Hematopoietic multipotent progenitor cell treated with erythropoietin and hydrocortisone succinate and interleukin-3 and kit ligand, for 4 days (in vitro differentiated cells): ENCODE data around the gene SETBP1.

Experiments
- DNase-seq: peaks from one replicate; pipeline ENCODE4 v3.0.0-alpha.2; 2015

Gene SETBP1

DNA sequence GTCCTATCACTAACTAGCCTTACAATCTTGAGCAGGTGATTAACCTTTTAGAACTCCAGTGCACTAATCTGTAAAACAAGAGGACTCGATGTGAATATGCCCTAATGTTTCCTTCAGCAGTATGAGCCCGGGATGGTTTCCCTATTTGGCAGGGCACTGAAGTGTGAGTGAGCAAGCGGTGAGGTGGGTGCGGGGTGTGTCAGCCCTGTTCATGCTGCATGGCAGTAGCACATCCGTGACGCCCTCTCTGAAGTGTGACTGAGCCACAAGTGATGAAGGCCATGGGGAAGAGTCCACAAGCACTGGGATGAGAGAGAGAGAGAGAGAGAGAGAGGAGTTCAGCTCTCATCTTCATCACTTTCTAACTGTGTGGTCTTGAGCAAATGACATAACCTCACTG, 168.7 kb downstream of the SETBP1 start:
- DNase-seq = no peak

DNA sequence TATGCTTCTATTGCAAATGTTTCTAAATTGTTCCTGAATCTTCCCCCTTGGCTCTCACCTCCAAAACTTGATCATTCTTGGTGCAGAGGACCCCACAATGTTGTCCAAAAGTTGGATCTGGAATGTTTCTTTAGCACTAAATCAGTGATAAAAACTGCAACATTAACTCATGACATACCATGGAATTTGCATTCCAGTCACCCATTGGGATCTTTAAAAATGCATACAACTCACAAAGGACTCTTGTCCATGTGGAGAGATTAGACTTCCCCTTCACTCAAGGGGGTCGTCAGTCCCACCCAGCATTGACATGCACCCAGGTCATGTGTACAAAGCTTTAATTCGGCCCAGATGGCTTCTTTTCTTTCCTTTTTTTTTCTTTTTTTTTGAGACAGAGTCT, 169.3 kb downstream of the SETBP1 start:
- no peak for DNase-seq

DNA sequence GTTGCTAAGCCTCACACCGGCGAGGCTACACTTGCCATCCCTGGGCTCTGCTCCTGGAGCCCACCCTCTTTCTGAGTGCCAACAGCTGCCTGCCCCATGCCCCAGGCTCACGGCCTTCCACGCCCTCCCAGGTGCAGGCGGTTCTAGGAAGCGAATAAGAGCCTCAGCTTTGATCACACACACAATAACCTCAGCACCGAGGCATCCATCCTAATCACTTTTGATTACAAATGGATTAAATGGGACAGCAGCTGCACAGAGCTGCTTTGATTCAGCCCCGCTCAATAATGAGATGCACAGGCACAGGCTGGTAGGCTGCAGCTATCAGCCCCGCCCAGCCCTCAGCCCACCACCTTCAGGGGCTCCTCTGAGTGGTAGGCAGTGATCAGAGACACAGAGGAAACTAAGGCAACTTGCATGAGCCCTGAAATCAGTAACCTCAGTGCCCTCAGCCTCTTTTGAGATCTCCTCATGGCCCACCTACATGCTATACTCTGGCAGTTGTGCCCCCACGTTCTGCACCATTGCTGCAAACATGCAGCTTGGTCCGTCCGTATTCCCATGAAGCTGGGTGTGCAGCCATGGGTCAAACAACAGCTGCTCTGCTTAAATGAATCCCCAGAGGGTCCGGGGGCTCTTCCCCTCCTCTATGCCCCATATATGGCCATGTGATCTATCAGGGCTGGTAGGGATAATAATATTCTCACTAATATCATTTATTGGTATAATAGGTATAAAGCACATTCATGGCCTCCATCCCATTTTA, 171.4 kb downstream of the SETBP1 start:
- DNase-seq = no peak

DNA sequence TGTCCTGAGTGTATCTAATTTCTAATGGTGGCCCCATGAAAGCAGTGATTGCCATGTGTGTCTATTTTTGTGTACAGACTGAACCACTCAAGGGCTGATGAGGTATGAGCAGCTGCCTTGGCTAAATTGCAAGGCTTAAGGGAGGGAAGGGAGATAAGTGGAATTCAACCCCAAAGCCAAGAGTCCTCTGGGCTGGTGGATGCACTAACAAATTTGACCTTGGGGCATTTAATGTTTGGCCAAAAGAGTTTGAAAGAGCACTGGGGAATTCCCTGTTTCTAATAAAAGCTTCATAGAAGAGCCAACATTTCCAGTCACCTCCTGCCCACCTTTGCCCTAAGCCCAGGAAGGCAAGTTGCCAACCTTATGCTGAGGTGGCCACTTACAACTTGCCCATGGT, 172.1 kb downstream of the SETBP1 start:
- no peak for DNase-seq

DNA sequence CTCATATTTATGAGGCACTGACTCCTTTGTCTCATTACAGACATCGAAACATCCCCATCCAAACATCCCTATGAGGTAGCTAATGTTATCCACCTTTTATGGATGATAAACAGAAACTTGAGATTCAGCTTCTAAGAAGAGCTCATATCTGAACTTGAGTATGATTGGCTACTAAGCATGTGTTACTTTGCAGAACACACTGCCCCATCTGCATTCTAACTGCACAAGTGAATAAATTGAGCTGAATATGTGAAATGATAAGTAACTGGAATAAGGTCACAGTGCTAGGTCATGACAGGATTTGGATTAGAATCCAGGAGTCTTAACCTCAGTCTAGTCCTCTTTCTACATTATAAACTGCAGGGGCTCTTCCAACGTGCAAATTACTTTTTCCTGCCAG, 172.7 kb downstream of the SETBP1 start:
- DNase-seq = no peak

DNA sequence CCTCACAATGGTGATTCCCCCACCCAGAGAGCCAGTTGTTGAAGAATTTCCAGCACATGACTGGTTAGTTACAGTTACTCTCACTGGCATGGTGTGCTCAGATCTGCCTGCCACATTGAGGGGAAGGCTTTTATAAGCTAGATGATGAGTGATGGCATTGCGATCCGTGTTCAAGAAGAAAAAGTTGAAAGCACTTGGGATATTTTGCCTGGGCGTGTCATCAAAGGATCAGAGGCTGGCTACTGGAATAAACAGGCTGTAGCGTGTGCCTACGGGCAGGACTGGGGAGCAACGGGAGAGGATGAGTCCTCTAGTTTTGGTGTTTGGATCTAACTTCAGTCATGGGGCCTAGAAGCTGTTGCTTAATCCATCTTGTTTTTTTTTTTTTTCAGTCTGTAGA, 175.0 kb downstream of the SETBP1 start:
- no peak for DNase-seq

DNA sequence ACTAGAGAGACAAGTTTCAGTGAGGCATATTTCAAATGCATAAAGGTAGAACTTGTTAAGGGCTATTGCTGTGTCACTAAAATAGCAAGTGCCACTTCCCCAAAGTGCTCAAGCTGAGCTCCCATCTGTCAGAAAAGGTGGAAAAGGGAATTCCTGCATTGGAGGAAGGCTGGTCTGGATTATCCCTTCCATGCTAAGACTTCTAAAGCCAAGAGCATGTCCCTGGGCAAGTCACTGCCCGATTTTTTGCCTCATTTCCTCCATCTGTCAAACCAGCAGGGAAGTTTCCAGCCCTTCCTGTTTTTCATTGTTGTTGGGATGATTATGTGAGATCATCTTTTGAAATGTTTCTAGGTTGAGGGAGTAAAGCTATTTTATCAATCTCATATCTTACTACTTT, 175.5 kb downstream of the SETBP1 start:
- no peak for DNase-seq

DNA sequence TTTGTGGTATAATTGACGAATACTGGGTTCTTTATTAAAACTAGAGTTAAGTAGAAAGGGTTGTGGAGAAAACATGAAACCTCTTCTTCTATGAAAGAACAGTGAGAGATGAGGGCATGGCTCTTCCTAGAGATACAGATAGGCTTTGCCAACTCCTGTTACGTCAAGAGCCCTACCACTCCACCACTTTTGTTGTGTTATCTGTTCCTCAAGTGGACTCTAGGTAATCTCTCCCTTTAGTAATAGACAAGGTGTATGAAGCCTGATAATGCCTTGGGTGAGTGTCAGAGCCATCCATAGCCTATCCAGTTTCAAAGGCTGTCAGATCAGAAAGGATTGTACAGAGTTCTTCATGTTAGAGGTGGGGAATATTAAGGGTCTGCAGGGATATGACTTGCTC, 176.4 kb downstream of the SETBP1 start:
- peak; percentile 61 for DNase-seq

DNA sequence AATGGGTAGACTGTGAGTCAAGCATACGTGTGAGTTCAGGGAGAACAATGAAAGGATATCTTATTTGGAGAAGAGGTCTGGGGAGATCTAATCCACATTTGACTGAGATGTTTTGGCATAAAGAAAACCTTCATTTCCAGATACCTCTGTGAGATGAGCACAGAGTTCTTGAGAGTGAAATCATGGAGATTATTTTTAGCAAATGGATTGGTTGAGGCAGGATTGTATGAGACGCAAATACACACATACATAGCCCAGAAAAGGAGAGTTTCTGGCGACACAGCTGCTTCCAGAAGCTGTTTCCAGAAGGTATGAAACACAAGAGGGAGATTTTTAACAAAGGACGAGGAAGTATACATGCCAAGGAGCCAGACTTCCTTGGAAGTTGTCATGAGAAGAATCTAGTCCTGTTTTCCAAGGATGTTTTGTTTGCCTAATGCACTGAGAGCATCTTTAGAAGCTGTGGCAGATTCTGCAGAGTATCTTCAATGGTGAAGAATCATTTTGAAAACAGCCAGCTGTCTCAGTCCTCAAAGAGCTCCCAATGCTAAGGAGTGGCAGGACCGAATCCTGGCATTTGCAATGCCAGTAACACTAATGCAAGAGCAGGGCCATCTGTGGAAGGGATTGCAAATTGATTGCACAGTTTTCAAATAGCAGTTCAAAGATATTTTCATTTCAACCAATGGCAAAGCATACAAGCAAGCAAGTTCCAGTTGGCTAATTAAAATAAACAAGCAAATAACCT, 177.2 kb downstream of the SETBP1 start:
- no peak for DNase-seq

DNA sequence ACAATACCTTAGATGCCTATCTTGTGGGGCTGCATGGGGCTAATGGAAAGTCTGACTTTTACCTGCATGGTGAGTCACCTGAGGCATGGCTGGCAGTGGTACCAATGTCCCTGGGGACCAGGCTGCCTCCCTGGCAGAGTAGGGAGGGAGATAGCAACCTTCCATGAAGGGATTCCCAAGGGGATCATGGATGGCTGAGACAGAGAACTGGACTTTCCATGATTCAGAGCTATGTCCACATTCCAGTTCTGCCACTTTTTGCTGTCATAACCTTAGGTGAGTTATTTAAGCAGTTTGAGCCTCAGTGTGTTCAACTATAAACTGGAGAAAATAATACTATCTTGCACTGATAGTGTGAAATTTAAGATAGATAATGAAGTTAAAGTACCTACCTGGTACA, 178.6 kb downstream of the SETBP1 start:
- DNase-seq = no peak

DNA sequence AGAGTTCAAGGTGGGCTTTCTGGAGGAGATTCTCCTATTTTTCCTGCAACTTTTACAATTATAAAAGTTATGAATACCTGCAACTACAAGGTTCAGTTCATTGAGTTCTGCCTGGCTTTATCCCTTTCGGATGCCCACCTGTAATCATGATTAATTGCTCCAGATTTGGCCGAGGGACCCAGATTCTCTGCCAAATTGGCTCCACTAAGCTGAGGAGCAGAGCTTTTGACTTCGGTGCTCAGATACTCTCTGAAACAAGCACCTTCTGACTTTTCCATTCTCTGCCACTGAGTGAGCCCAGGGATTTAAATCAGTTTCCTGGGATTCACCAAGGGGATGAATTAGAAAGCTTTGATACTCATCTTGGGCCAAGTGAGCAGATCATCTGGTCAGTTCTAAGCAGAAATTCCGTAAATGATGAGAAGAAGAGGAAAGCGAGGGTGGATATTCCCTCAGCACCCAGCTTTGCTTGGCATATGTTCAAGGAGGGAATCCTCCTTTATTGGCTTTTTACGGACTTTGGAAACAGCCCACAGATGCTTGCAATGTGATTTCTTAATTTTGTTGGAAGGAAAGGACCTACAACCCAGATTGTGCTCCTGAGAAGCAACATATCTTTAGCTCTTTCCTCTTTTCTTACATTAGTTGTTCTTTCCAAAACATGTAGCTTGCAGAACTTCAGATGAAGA, 179.2 kb downstream of the SETBP1 start:
- DNase-seq = no peak

DNA sequence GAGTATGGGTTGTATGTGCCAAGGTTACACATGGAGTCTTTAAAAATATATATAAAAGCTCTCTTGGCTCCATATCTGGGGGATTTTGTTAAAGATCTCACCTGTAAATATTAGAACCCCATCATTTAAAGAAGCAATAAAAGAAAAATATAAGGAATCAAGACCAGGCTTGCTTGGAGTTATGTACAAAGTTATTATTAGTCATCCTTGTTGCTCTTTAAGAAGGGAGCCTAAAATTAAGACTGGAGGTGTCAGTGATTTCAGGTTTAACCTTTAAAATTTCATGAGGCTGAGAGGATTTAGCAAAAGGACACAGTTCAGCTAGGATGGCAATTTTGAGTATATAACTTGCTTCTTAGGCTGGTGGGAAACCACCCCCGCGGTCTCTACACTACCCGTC, 181.4 kb downstream of the SETBP1 start:
- no peak for DNase-seq

DNA sequence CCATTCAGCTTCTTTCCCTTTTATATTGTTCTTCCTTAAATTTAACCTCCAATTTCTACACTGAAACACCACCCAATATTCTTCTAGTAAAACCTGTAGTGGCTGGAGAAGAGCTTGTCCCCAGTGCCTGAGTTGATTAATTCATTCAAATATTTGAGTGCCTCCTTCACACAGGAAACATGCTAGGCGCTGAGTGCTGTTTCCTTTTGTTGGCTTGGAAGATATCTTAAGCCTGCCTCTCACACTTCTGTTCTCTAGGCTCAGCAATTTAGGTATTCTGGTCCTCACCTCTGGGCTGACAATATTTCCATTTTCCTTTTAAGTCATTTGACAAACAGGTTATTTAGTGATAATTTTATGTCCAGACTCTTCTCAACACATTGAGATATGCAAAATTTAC, 185.4 kb downstream of the SETBP1 start:
- DNase-seq = no peak

DNA sequence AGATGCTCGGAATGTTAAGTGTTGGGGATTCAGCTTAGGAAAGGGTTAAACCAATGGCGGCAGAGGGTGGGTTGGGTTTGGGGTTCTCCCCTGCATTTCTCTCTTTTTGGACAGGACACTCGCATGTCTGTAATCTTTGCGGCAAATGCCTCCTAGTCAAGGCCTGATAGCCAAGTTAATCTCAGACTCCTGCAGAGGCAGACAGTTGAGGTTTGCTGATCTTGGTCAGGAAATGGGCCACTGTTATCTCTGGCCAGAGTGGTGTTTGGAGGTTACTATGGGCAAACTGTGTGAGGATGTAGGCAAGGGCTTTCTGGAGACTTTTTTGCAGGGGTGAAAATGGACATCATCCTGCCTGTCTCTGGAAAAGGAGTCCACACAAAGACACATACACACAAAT, 188.8 kb downstream of the SETBP1 start:
- DNase-seq = peak; percentile 96

DNA sequence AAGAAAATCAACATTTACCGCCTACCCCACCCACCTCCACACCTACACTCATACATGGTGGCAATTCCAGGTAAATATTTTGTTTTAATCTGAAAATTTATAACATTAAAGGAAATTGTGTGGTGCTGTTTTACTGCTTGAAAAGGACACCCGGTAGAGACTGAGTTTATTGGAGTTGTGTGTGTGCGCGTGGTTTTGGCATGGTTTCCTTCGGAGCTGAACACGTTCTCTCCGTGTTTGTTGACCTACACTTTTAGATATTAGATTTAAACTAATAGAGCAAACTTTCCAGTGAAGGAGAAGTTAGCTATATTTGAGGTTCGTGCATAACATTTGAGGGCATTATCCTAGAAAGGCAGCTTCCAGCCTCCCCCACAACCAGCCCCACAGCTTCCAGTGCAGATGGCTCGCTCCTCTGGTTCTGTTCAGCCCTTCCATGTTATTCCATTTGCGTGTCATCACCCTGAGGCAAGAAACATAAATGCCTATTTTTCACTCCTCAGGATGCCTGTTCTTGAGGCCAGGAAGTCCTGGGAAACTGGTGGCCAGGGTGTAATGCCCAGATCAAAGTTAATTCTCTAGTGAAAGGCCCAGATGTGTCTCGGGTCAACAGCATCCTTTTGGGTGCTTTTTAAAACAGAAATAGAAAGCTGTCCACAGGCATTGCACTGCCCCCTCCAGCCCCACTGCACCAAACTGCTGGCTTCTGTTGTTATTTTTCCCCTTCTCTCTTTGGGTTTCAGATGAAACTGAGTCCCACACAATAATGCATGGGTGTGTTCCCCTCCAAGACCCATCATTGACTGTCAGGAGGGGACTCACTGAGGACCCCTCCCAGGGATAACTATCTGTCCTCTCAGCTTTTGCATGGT, 190.2 kb downstream of the SETBP1 start:
- no peak for DNase-seq

DNA sequence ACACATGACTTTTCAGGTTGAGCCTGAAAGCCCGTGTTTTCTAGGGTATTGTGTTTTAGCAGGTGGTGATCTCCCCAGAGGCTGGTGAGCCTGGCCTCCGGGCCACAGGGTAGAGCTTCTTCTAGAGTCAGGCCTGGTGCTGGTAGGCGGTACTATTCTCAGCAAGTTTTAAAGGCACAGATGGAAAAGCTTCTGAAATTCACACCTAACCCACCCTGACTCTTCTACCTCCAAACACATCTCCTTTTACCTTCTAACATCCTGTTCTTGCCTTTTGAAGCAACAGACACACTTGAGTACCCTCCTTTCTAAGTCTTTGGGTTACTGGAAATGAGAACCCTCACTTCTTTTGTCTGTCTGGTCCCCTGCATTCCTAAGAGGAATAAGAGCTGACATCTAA, 191.1 kb downstream of the SETBP1 start:
- no peak for DNase-seq

DNA sequence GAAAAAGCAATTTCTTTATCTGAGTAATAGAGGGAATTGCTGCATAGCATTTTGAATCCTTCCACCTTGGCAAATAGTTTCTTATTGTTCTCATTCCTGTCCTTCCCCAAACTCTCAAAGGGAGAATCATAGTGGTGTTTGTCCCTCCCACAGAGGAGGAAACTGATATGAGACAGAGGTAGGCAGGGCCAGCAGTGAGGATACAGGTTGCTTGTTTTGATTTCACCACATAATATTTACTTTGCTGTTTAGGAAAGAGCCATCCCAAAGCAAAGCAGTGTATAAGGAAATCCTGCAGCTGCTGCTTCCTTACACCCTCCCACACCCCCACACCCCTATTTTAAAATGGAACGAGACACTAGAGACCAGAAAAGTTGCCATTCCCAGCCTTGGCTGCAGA, 195.3 kb downstream of the SETBP1 start:
- no peak for DNase-seq

DNA sequence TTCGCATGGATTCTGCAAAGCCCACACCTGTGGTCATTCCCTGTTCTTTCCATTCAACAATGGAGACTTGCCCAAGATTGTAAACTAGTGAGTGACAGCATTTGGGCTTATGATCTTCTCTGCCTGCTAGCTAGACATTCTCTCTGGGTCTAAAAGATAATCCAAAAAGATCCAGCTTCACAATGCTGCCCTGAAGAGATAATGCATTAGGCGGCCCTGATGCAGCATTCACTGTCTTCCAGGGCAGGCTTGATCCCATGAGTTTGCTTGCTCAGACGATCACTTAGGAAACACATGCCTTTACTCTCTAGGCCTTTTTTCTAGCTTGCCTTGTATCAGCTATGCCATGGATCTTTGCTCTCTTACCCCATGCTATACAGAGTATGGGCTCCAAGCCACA, 196.1 kb downstream of the SETBP1 start:
- DNase-seq = peak; percentile 59

DNA sequence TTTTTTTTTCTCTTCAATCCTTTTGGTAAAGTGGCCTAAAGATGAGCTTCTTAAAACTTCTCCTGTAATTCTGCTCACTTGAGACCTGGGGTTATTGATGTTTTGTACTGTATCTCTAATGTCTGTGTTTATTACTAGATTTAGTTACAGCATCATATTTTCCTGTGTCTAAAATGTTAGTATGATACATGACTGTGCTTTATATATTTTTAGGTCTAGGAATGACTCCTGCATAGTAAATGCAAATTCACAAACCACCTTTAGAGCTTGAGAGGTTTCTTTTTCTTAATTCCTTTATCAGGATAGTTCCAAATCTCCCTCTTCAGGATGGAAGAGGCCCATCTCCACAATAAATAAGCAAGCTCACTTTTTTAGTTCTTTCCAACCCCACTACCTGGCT, 197.6 kb downstream of the SETBP1 start:
- no peak for DNase-seq

DNA sequence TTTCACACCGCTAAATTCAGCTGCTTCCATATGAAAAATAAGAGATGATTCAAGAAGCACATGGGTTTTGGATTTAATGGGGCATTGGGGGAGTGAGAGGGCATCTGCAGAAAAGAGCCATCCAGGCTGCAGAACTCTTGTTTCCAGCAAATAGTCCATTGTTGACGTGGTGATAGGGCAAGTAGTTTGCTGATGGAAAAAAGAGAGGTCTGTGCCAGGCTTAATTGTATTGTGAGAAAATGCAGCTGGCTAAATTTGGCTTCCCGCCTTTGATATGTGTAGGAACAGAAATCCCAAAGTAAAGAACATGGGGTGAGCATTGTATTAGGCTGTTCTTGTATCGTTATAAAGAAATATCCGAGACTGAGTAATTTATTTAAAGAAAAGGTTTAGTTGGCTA, 199.5 kb downstream of the SETBP1 start:
- no peak for DNase-seq

DNA sequence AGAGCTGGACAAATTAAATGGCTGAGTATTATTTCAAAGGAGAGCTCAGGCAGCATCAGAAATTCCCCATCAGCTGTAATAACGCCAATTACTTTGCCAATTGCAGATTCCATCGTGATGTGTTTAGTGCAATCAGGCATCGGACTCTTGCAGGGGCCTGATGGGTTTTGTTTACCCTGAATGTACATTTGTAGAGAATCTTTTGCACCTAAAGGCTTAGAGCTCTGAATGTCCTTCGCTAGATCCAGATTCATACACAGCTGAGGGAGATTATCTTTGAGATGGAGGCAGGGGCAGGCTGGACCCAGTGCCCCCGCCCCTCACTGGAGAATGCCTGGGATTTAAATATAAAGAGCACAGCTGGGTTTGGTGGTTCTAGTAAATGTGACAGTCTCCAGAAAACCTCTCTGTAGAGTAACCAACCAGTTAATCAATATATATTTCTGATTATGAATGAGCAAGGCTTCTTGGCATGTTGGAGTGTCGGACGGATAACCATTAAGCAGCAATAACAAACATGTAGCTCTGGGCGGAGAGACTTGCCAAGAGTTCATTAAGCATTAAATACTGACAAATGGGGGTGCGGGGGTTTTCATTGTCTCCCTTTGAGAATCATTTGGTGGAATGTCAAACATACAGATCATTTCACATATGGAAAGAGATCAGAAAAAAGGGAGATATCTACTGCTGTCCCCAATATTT, 200.9 kb downstream of the SETBP1 start:
- DNase-seq = no peak

DNA sequence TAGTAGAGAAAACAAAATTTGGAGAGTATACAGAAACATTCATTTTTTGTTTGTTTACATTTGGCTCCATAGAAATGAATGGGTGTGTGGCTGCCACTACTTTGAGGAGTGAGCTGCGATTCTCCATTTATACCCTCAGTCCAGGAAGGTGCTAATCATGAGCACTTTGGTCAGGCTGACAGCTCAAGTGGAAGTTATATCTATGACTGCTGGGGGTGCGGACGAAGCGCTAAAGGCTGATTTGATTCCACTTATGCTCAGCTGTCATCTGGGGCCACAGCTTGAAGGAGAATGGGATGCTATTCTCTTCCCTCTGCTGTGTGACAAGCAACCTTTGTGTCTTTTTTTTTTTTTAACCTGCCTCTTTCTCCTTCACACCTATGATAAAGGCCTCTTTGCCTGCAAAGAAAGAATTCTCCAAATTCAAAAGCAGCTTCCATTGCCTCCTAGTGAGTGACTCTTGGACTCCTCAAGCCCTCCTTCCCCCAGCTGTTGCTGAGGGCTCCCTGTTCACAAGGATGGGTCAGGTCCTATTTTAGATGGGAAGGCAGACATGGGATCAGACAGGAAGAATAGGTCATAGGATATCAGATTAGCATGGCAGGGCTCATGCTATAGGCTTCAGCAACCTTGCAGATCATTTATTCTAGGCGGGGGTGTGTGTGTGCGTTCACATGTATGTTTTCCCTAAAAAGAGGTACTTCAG, 201.6 kb downstream of the SETBP1 start:
- DNase-seq = no peak
